ENCODE results near the gene DHDH. TPM values are rescaled to one million over a fixed set of nuclear protein-coding genes. Genes with fewer than 3 reads are reported as not detected.
"Not testable (repeated sequence)": the region's sequence is repeated elsewhere in the genome, so short reads cannot be mapped to it uniquely, and the experiment has no call there.

Gene DHDH
- total RNA-seq, 1 donor from 2014 or later: not detected

DNA sequence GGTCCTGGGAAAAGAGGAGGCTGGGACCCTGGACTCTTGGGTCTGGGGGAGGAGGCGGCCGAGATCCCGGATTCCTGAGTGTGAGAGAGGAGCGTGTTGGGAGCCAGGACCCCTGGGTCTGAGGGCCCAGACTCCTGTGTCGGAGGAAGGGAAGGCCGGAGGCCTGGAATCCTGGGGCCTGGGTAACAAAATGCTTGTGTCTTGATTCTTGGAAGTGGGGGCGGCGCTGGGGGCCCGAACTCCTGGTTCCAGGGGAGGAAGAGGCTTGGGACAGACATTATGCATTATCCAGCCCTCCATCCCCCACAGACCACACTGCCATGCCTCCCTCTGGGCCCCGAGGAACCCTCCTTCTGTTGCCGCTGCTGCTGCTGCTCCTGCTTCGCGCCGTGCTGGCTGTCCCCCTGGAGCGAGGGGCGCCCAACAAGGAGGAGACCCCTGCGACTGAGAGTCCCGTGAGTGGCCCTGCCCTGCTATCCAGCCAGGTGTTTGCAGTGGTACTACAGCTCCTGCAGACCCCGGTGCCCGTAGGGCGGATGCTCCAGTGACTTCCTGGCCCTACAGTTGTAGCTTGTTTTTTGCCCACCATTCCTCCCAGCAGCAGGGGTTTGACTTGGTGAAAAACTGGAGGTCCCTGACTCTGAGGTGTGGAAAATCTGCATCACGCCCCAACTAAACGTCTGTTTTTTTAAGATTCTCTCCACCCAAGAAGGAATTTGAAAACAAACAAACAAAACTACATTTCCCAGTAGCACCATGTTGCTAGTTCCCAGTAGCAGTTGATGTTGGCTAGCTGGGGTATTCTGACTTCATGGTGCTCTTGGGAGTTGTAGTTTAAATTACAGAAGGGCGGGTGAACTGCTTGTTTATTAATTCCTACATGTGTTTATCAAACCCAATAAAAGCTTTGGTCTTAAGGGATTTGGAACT lies 32.8 kb upstream of the DHDH start:
- ChIA-PET CTCF (interaction anchor here (0.8 to 2.2 kb wide), 4 partner anchors 26 to 105 kb away, joined by 3 to 6 read pairs (median 4); no protein-coding TSS in a partner anchor), POLR2A (interaction anchor here (0.6 to 3.2 kb wide), 14 partner anchors 9 to 281 kb away, joined by 3 to 55 read pairs (median 3); partner anchors contain the start of genes FTL, GYS1, PPP1R15A and RPL18)
- peaks cover 31% of the 10 kb centered on the region for H3K36me3 Mint-ChIP-seq (ENCODE audit: low read depth)
- DNase-seq: no peak
- H3K27ac Mint-ChIP-seq: peak overlapping the region; percentile 93
- no peak for ATAC-seq (ENCODE audit: low read depth)
- H3K27me3 Mint-ChIP-seq: no peaks in the 10 kb centered on the region
- TF ChIP-seq, protein P1, sequence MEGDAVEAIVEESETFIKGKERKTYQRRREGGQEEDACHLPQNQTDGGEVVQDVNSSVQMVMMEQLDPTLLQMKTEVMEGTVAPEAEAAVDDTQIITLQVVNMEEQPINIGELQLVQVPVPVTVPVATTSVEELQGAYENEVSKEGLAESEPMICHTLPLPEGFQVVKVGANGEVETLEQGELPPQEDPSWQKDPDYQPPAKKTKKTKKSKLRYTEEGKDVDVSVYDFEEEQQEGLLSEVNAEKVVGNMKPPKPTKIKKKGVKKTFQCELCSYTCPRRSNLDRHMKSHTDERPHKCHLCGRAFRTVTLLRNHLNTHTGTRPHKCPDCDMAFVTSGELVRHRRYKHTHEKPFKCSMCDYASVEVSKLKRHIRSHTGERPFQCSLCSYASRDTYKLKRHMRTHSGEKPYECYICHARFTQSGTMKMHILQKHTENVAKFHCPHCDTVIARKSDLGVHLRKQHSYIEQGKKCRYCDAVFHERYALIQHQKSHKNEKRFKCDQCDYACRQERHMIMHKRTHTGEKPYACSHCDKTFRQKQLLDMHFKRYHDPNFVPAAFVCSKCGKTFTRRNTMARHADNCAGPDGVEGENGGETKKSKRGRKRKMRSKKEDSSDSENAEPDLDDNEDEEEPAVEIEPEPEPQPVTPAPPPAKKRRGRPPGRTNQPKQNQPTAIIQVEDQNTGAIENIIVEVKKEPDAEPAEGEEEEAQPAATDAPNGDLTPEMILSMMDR (IDR thresholded peaks at IDR 0.05): no peak
- peak overlapping the region; percentile 97 for H3K4me3 Mint-ChIP-seq
- intact Hi-C loops (cut with micrococcal nuclease): loop anchor here (1.0 to 2.0 kb wide), 5 partner anchors 25 to 185 kb away; partner anchors contain the start of genes BAX and SNRNP70
- H3K9me3 Mint-ChIP-seq: no peaks in the 10 kb centered on the region
- peaks cover 32% of the 10 kb centered on the region for H3K4me1 Mint-ChIP-seq

GRCh38 chr19:48902291-48902690 lies 31.2 kb upstream of the DHDH start:
- POLR2A ChIA-PET: interaction anchor here (0.6 kb wide), 2 partner anchors 11 to 102 kb away, joined by 3 read pairs; no protein-coding TSS in a partner anchor

DNA sequence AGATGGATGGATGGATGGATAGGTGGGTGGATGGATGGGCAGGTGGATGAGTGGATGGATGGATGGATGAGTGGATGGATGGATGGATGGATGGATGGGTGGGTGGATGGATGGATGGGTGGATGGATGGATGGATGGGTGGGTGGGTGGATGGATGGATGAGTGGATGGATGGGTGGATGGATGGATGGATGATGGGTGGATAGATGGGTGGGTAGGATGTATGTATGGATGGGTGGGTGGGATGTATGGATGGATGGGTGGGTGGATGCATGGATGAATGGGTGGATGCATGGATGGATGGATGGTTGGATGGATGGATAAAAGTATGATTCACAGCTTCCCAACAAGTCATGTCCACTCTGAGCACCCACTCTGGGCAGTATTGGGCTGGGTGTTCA lies 29.7 kb upstream of the DHDH start:
- peaks cover 54% of the 10 kb centered on the region for H3K36me3 Mint-ChIP-seq (ENCODE audit: low read depth)
- H3K27me3 Mint-ChIP-seq; intact Hi-C loops (cut with micrococcal nuclease); ATAC-seq (ENCODE audit: low read depth); CTCF ChIA-PET; DNase-seq; H3K9me3 Mint-ChIP-seq; H3K27ac Mint-ChIP-seq; H3K4me3 Mint-ChIP-seq: not testable (repeated sequence)
- H3K4me1 Mint-ChIP-seq: peaks cover 26% of the 10 kb centered on the region
- POLR2A ChIA-PET: interaction anchor here (0.7 kb wide), 1 partner anchor 562 kb away, joined by 8 read pairs; no protein-coding TSS in a partner anchor

More at GRCh38 chr19:48902291-48902690, 31.2 kb upstream of the DHDH start:
- CTCF ChIA-PET; ATAC-seq (ENCODE audit: low read depth); intact Hi-C loops (cut with micrococcal nuclease); H3K27ac Mint-ChIP-seq; DNase-seq; H3K9me3 Mint-ChIP-seq; H3K4me3 Mint-ChIP-seq; H3K27me3 Mint-ChIP-seq: not testable (repeated sequence)
- Mint-ChIP-seq H3K4me1 (peaks cover 24% of the 10 kb centered on the region), H3K36me3 (ENCODE audit: low read depth) (peaks cover 41% of the 10 kb centered on the region)

GRCh38 chr19:48905664-48906063 lies 27.8 kb upstream of the DHDH start:
- Mint-ChIP-seq H3K4me1 (peaks cover 25% of the 10 kb centered on the region), H3K9me3 (no peaks in the 10 kb centered on the region), H3K27ac (no peak overlapping the region), H3K27me3 (no peaks in the 10 kb centered on the region), H3K36me3 (ENCODE audit: low read depth) (peaks cover 57% of the 10 kb centered on the region), H3K4me3 (no peak overlapping the region)
- DNase-seq (no peak), ATAC-seq (ENCODE audit: low read depth) (no peak)
- intact Hi-C loops (cut with micrococcal nuclease): no loop called here
- TF ChIP-seq, protein P1 (IDR thresholded peaks at IDR 0.05): no peak
- ChIA-PET POLR2A (interaction anchor here (0.7 kb wide), 1 partner anchor 29 kb away, joined by 3 read pairs; no protein-coding TSS in a partner anchor), CTCF (no interaction called here)

DNA sequence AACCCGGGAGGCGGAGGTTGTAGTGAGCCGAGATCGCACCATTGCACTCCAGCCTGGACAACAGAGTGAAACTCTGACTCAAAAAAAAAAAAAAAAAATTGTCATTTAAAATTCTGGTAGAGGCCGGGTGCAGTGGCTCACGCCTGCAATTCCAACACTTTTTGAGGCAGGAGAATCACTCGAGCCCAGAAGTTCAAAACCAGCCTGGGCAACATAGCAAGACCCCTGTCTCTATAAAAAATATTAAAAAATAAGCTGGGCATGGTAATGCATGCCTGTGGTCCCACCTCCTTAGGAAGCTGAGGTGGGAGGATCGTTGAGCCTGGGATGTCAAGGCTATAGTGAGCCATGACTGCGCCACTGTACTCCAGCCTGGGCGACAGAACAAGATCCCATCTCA lies 27.2 kb upstream of the DHDH start:
- no peak for ATAC-seq (ENCODE audit: low read depth)
- Mint-ChIP-seq H3K27ac (no peak overlapping the region), H3K4me1 (peaks cover 18% of the 10 kb centered on the region), H3K4me3 (no peak overlapping the region), H3K9me3 (no peaks in the 10 kb centered on the region), H3K27me3 (no peaks in the 10 kb centered on the region), H3K36me3 (ENCODE audit: low read depth) (peaks cover 60% of the 10 kb centered on the region)
- intact Hi-C loops (cut with micrococcal nuclease): no loop called here
- ChIA-PET POLR2A (interaction anchor here (0.6 to 0.7 kb wide), 6 partner anchors 10 to 62 kb away, joined by 3 to 6 read pairs (median 4); no protein-coding TSS in a partner anchor), CTCF (interaction anchor here (0.6 kb wide), 1 partner anchor 90 kb away, joined by 3 read pairs; no protein-coding TSS in a partner anchor)
- DNase-seq: no peak
- TF ChIP-seq, protein P1 (IDR thresholded peaks at IDR 0.05): no peak

- Mint-ChIP-seq H3K27ac (no peak overlapping the region), H3K4me1 (peaks cover 11% of the 10 kb centered on the region), H3K27me3 (no peaks in the 10 kb centered on the region), H3K36me3 (ENCODE audit: low read depth) (peaks cover 66% of the 10 kb centered on the region), H3K4me3 (no peak overlapping the region), H3K9me3 (no peaks in the 10 kb centered on the region)
- ChIA-PET CTCF (no interaction called here), POLR2A (interaction anchor here (0.6 kb wide), 1 partner anchor 15 kb away, joined by 6 read pairs; no protein-coding TSS in a partner anchor)
- TF ChIP-seq, protein P1 (IDR thresholded peaks at IDR 0.05): no peak
- DNase-seq (no peak), ATAC-seq (ENCODE audit: low read depth) (no peak)
- intact Hi-C loops (cut with micrococcal nuclease): no loop called here
Measured at GRCh38 chr19:48907671-48908070, 25.8 kb upstream of the DHDH start.

DNA sequence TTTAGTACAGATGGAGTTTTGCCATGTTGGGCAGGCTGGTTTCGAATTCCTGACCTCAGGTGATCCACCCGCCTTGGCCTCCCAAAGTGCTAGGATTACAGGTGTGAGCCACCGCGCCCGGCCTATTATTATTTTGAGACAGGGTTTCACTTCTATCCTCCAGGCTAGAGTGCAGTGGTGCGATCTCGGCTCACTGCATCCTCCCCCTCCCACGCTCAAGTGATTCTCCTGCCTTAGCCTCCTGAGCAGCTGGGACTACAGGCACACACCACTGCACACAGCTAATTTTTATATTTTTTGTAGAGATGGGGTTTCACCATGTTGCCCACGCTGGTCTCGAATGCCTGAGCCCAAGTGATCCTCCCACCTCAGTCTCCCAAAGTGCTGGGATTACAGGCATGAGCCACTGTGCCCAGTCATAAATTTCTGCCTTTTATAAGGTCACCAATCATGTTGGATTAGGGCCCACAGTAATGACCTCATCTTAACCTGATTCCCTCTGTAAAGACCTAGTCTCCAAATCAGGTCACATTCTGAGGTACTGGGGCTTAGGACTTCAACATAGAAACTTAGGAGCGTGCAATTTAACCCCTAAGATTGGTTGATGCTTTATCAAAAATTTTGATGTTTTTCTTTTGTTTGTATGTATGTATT lies 23.9 kb upstream of the DHDH start:
- H3K27me3 Mint-ChIP-seq; DNase-seq; H3K9me3 Mint-ChIP-seq; CTCF ChIA-PET; intact Hi-C loops (cut with micrococcal nuclease): not testable (repeated sequence)
- ATAC-seq (ENCODE audit: low read depth): peak; percentile 62
- H3K4me1 Mint-ChIP-seq: peaks cover 10% of the 10 kb centered on the region
- H3K4me3 Mint-ChIP-seq: peak overlapping the region; percentile 8
- H3K27ac Mint-ChIP-seq: peak overlapping the region; percentile 31
- H3K36me3 Mint-ChIP-seq (ENCODE audit: low read depth): peaks cover 73% of the 10 kb centered on the region
- POLR2A ChIA-PET: interaction anchor here (1.5 kb wide), 1 partner anchor 9 kb away, joined by 4 read pairs; the partner anchor contains the start of gene NUCB1

All from activated B cell treated with CpG ODN at 0.5 μM for 24 hours (primary cell).